GM10248 (cell line): ENCODE results near the gene CRTC1.

Source experiments
- CTCF ChIA-PET: fragments of 300-600 bp; sonication (Branson Sonifier 250); formaldehyde crosslinking; extraction: SDS; loops from one replicate; lab custom pipeline; 2021; ENCODE audit warnings: antibody characterized with exemption; lab: Yijun Ruan, JAX
- POLR2A ChIA-PET: fragments of 350-650 bp; sonication (Branson Sonifier 250); formaldehyde crosslinking; extraction: SDS; loops from one replicate; lab custom pipeline; 2020; ENCODE audit warnings: antibody characterized with exemption; lab: Yijun Ruan, JAX
- DNase-seq: peaks from one replicate; pipeline ENCODE4 v3.0.0; 2012; ENCODE audit errors: extremely low spot score
- CTCF ChIP-seq: IDR thresholded peaks from 2 replicates; pipeline ENCODE4 v1.5.1; 2012; ENCODE audit warnings: mild to moderate bottlenecking, low read depth; ENCODE audit errors: extremely low read depth, missing control alignments, control extremely low read depth

Gene CRTC1

GRCh38 chr19:18736415-18737336 lies 53.2 kb downstream of the CRTC1 start:
- no peak for DNase-seq
- no peak for TF ChIP-seq CTCF
- ChIA-PET CTCF (no interaction called here), POLR2A (no interaction called here)

DNA sequence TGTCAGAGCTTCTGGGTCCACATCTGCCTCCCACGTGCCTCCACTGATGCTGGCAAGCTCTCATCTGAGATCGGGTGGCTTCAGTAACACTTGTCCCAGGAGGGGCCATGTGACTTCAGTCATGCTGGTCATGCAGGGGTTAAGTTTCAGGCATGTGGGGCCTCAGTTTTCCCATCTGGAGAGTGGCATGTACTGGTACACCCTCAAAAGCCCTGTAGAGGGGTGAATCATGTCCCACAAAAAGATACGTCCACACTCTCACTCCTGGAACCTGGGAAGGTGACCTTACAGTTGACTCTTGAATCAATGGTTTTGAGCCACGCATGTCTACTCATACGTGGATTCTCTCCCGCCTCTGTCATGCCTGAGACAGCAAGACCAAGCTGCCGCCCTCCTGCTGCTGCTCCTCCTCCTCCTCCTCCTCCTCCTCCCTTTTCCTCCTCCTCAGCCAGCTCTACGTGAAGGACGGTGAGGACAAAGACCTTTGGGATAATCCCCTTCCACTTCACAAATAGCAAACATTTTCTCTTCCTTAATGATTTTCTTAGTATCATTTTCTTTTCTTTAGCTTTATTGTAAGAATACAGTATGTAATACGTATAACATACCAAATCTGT lies 54.0 kb downstream of the CRTC1 start:
- ChIA-PET CTCF (no interaction called here), POLR2A (no interaction called here)

DNA sequence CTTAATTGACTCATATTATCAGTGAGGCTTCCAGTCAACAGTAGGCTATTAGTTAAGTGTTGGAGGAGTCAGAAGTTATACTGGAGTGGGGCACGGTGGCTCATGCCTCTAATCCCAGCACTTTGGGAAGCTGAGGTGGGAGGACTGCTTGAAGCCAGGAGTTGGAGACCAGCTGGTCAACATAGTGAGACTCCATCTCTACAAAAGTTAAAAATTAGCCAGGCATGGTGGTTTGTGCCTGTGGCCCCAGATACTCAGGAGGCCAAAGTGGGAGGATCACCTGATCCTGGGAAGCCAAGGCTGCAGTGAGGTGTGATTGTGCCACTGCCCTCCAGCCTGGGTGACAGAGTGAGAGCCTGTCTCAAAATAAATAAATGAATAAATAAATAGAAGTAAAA lies 54.5 kb downstream of the CRTC1 start:
- CTCF ChIA-PET = no interaction called here
- no peak for DNase-seq
- POLR2A ChIA-PET = no interaction called here
- TF ChIP-seq CTCF = no peak

More for the DNA sequence above, 54.0 kb downstream of the CRTC1 start:
- no peak for TF ChIP-seq CTCF
- no peak for DNase-seq

DNA sequence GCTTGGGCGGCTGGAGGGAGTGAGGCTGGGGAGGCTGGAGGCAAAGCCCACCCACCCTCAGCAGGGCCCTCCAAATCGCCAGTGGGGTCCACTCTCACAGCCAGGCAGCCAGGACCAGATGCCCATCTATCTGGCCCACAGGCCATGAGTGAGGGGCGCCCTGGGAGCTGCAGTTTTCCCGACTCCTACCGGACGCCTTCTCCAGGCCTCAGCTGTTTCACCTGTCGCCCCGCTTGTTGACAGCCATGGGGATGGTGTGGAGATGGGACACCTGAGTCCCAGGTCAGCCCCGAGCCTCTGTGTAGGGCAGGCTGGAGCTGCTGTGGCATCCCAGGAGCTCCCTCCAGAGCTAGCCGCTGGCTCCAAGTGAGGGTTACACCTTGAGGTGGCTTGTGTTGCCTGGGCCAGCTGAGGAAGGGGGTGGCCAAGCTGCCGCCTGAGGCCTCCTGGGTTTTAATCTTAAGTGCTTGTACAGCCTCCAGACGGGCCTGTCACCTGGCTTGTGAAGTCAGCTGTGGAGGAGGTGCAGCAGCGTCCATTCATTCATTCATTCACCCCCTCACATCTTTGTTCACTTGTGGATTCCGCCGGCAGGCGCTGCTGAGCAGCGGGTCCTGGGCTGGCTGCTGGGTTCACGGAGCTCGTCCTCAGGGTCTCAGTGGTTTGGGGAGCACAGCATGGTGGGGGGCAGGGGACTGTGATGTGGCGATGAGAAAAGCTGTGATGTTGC lies 55.6 kb downstream of the CRTC1 start:
- CTCF ChIA-PET = interaction anchor here (0.8 to 1.2 kb wide), 2 partner anchors 15 to 288 kb away, joined by 3 read pairs; no protein-coding TSS in a partner anchor
- POLR2A ChIA-PET = no interaction called here
- no peak for TF ChIP-seq CTCF
- DNase-seq = no peak

GRCh38 chr19:18741124-18742121 lies 57.9 kb downstream of the CRTC1 start:
- CTCF ChIA-PET = interaction anchor here (0.8 to 1.3 kb wide), 2 partner anchors 19 to 60 kb away, joined by 3 to 4 read pairs; no protein-coding TSS in a partner anchor
- no peak for DNase-seq
- no peak for TF ChIP-seq CTCF
- POLR2A ChIA-PET = no interaction called here
